LNCaP clone FGC (cell line): ENCODE results near the gene RGS2.

ENCODE experiments used
- DNase-seq: peaks from one replicate; pipeline ENCODE4 v3.0.0-alpha.2; 2011; ENCODE audit warnings: low read depth
- H3K4me3 ChIP-seq: 2 replicates; pipeline ENCODE4 v1.5.1; 2011; ENCODE audit warnings: mild to moderate bottlenecking, low read depth, low read length, control low read depth
- CTCF ChIP-seq: IDR thresholded peaks from 2 replicates; pipeline ENCODE4 v1.5.1; 2012; ENCODE audit warnings: mild to moderate bottlenecking; ENCODE audit not compliant: control insufficient read depth, insufficient read depth; ENCODE audit errors: extremely low read depth

RGS2 gene

GRCh38 chr1:192776998-192777397, 31.8 kb upstream of the RGS2 start:
- H3K4me3 ChIP-seq: no peak overlapping the region
- no peak for TF ChIP-seq CTCF
- DNase-seq: no peak

DNA sequence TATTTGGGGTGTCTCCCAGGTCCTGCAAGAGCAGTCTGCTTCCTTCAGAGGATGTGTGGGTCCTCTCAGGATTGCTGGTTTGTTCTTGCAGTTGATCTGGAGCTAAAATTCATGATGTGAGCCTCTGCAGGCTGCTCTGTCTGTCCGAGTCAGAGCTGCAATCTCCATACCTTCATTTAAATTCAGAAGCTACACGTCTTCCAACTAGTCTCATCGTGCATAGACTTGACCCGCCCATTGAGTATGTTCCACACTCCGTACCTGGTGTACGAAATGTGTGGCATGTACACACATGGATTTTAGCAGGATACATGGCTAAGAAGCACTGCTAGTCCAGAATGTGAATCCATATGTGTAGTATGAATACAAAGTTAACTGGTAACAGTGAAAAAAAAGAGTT, 25.0 kb upstream of the RGS2 start:
- no peak for DNase-seq
- TF ChIP-seq CTCF: no peak

DNA sequence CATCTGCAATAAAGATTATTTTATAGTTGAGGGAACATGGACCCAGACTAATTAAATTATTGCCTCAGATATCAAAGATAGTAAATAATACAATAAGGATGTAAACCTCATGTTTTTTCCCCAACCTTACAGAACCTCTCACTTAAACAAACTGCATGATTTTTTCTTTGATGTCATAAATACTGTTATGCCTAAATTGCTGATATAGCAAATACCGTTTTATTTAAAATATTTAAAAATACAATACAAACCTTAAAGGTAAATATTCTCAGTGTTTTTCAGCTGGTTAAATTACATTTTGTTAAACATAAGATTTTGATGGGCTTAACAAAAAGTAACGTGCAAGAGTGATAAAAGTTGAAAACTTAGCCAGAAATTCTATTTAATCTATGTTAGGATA, 24.4 kb upstream of the RGS2 start:
- no peak for DNase-seq
- H3K4me3 ChIP-seq: no peak overlapping the region
- TF ChIP-seq CTCF: no peak

More for the DNA sequence above, 25.0 kb upstream of the RGS2 start:
- H3K4me3 ChIP-seq: no peak overlapping the region

- no peak overlapping the region for H3K4me3 ChIP-seq
- no peak for TF ChIP-seq CTCF
- no peak for DNase-seq
These were observed 22.3 kb upstream of the RGS2 start for GRCh38 chr1:192786576-192786975.

DNA sequence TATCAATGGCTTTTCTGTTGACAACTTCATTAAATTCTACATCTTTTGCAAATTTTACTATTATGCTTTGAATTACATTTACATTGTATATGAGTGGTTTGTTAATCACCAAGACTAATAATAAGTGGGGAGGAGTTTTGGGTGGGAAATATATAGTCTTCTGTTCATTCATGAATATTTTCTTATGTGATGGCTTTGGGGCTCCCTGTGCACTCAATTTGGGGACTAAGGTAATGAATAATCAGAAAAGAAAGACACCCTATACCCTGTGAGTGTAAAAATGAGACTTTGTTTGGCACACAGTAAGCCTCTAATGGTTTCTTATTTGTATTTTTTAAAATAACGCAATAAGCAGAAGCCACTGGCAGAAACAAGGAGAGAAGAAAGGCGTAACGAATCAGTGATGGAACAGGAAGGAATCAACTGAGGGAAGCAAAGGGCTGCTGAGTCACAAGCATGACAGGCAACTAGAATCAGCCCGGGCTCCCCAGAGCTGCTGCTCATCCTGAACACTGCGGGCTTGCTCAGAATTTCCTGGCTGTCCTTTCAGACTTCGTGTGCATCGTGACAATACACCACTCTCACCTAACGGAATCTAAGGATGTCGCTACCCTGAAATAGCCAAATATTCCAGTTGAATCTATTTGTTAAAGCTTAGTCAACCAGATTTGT, 20.8 kb upstream of the RGS2 start:
- no peak overlapping the region for H3K4me3 ChIP-seq
- no peak for DNase-seq
- no peak for TF ChIP-seq CTCF

- no peak overlapping the region for H3K4me3 ChIP-seq
- no peak for DNase-seq
- TF ChIP-seq CTCF: no peak
These were observed 19.0 kb upstream of the RGS2 start for GRCh38 chr1:192789871-192790270.

GRCh38 chr1:192792628-192793027, 16.2 kb upstream of the RGS2 start:
- H3K4me3 ChIP-seq: no peak overlapping the region
- DNase-seq: no peak
- no peak for TF ChIP-seq CTCF
